ENCODE results near the gene CXXC5. TPM values are rescaled to one million over a fixed set of nuclear protein-coding genes. Genes with fewer than 3 reads are reported as not detected.
"Not testable (repeated sequence)": the region's sequence is repeated elsewhere in the genome, so short reads cannot be mapped to it uniquely, and the experiment has no call there.

CXXC5 gene
- total RNA-seq, 1 donor from 2014 or later: 75.7 TPM

DNA sequence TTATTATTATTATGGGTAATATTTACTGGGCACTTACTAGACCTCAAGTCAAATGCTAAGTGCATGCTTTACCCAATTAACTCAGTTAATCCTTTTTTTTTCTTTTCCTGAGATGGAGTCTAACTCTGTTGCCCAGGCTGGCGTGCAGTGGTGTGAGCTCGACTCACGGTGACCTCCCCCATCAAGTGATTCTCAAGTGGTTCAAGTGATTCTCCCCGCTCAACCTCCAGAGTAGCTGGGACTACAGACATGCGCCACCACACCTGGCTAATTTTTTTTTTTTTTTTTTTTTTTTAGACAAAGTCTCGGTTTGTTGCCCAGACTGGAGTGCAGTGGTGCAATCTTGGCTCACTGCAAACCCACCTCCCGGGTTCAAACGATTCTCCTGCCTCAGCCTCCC, 69.1 kb downstream of the CXXC5 start:
- DNase-seq: no peak
- intact Hi-C loops (cut with micrococcal nuclease): no loop called here
- no peak for ATAC-seq

DNA sequence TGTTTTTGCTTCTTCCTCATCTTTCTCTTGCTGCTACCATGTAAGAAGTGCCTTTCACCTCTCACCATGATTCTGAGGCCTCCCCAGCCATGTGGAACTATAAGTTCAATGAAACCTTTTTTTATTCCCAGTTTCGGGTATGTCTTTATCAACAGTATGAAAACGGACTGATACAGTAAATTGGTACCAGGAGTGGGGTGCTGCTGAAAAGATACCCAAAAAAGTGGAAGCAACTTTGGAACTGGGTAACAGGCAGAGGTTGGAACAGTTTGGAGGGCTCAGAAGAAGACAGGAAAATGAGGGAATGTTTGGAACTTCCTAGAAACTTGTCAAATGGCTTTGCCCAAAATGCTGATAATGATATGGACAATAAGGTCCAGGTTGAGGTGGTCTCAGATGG, 70.3 kb downstream of the CXXC5 start:
- intact Hi-C loops (cut with micrococcal nuclease); DNase-seq; ATAC-seq: not testable (repeated sequence)

DNA sequence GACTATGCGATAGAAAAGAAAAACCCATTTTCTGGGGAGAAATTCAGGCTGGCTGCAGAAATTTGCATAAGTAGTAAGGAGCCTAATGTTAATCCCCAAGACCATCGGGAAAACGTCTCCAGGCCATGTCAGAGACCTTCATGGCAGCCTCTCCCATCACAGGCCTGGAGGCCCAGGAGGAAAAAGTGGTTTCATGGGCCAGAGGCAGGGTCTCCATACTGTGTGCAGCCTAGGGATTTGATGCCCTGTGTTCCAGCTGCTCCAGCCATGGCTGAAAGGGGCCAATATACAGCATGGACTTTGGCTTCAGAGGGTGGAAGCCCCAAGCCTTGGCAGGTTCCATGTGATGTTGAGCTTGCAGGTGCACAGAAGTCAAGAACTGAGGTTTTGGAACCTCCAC, 71.8 kb downstream of the CXXC5 start:
- ATAC-seq; intact Hi-C loops (cut with micrococcal nuclease): not testable (repeated sequence)

DNA sequence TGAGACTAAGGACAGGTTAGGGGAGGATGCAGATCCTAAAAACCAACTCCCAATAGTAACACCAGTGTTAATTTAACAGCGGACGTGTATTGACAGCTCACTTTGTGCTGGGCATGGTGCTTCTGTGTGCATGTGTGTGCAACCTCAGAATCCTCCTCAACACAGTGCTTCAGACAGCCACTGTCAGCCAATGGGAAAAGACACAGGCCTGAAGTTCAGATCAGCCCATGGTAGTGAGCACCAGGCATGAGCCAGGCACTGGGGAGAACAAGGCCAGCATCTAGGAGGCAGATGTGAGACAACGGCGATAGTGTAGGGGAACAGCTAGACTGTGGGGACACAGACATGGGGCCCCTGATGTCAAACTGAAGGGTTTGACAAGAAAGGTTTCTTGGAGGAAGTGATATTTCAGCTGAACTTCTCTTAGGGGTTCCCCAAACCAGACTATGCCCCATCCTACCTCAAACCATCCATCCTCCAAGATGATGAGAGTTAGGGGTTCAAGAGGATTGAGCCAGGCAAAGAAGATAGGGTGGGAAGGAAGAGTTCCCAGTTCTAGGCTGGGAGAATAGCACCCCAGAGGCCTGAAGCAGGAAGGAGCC, 75.9 kb downstream of the CXXC5 start:
- intact Hi-C loops (cut with micrococcal nuclease): no loop called here
- ATAC-seq (no peak), DNase-seq (no peak)

More for the DNA sequence above, 71.8 kb downstream of the CXXC5 start:
- not testable (repeated sequence) for DNase-seq

DNA sequence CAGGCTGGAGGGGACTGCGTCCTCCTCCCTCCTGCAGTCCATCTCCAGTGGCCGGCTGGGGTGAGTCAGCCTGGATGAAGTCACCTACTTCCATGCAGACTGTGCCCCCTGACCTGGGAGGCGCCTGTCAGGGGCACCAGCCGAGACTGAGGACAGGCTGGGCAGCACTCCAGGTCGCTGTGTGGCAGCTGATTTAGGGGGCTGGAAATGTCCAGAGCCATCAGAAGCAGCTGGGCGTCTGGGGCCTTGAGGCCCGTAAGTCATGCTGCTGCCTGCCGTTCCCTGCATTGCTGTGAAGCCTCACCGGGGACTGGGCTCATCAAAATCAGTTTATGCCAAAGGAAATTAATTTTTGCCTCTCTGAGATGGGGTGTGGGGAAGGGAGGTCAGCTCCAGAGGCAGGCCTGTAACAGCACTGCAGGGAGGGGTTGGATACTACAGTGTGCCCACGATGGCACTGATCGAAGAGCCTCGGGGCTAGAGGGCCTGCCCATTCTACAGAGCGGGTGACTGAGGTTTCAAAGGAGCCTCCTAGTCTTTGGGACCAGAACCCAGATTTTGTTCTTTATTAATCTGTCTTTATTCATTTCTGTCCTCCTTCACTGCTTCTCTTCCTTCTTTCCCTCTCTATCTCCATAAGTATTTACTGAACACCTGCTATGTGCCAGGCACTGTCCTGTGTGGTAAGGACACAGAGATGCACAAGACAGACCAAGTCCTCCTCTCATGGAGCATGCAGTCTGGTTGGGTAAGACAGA, 77.1 kb downstream of the CXXC5 start:
- DNase-seq (peak; percentile 60), ATAC-seq (peak; percentile 91)
- intact Hi-C loops (cut with micrococcal nuclease): no loop called here

DNA sequence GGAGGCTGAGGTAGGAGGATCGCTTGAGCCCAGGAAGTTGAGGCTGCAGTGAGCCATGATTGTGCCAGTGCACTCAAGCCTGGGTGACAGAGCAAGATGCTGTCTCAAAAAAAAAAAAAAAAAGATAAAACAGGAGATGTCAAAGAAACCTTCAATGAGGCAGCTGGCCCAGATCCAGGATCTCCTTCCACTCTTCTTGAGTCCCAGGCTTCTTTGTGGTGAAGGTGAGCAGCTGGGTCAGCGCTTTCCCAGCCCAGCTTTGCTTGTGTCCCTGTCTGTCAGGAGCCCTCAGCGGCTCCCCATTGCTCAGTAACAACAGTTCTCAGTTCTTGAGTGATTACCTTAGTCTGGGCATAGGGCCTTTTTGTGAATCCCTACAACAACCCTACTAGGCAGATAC, 78.1 kb downstream of the CXXC5 start:
- intact Hi-C loops (cut with micrococcal nuclease): no loop called here
- DNase-seq (no peak), ATAC-seq (no peak)

DNA sequence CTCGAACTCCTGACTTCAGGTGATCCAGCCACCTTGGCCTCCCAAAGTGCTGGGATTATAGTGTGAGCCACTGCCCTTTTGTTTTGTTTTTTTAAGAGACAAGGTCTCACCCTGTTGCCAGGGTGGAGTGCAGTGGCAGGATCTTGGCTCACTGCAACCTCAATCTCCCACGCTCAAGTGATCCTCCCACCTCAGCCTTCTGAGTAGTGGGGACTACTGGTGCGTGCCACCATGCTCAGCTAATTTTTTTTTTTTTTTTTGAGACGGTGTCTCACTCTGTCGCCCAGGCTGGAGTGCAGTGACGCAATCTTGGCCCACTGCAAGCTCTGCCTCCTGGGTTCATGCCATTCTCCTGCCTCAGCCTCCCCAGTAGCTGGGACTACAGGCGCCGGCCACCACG, 79.5 kb downstream of the CXXC5 start:
- ATAC-seq; intact Hi-C loops (cut with micrococcal nuclease); DNase-seq: not testable (repeated sequence)

DNA sequence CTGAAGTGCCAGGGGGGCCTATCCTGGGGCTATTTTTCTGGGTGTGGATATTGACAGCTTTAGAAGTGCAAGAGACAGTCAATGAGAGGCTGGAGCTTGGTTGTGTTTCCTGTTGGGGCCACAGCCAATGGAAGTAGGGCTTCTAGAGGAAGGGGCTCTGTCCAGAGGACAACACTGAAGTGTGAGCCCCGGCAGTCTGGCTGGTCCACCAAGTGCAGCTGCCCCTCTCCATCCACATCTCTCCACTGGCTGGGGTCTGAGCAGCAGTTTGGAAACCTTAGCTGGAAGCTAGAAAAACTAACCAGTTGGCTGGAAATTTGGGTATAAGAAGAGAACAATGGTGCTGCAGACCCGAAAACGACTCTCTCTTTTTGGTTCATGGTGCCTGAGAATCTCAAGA, 83.1 kb downstream of the CXXC5 start:
- intact Hi-C loops (cut with micrococcal nuclease): no loop called here
- ATAC-seq: no peak
- no peak for DNase-seq

DNA sequence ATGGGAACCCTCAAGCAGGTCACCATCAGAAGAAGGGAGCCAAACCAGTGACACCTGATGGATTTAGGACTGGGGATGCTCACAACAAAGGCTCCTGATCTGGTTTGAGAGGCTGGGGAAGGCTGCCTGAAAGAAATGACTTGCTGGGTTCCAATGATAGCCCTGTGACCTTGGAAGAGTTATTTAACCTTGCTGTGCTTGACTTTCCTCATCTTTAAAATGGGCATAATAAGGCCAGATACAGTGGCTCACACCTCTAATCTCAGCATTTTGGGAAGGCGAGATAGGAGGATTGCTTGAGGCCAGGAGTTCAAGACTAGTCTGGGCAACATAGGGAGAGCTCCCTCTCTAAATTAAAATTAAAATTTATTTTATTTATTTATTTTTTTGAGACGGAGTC, 83.9 kb downstream of the CXXC5 start:
- DNase-seq (no peak), ATAC-seq (no peak)
- intact Hi-C loops (cut with micrococcal nuclease): no loop called here

DNA sequence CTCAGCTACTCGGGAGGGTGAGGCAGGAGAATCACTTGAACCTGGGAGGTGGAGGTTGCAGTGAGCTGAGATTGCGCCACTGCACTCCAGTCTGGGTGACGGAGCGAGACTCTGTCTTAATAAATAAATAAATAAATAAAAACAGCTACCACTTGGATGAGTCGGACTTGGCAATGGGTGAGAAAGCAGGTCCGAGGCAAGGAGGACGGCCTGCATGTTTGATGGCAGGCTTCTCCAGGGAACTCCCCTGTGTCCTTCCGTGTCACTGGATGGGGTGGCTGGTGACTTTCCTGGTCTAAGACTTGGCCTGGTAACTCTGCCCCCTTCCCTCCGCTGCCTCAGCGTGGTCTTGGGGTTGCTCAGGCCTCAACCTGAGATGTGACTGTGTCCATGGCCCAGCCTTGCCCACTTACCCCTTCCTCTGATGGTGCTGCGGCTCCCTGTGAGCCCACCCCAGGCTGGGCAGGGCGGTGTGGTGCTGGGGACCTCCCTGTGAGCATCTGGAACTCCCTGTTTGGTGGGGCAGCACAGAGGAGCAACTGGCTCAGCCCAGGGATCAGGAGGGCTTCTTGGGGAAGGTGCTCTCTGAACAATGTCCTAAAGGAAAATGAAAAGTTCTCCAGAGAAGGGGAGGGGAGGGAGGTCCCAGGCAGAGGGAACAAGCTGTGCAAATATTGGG, 85.0 kb downstream of the CXXC5 start:
- ATAC-seq: no peak

More for the DNA sequence above, 85.0 kb downstream of the CXXC5 start:
- intact Hi-C loops (cut with micrococcal nuclease): no loop called here
- DNase-seq: no peak

Other genes with a start within 250 kb of the CXXC5 start
- gene SPATA24, start 244.3 kb upstream of the CXXC5 start, total RNA-seq: 17.3 TPM
- gene DNAJC18, start 208.8 kb upstream of the CXXC5 start, total RNA-seq: 10.5 TPM
- gene ECSCR, start 185.6 kb upstream of the CXXC5 start, total RNA-seq: 20.6 TPM
- gene SMIM33, start 177.3 kb upstream of the CXXC5 start, total RNA-seq: not detected
- gene STING1, start 165.6 kb upstream of the CXXC5 start, total RNA-seq: 46.3 TPM
- gene UBE2D2, start 87.0 kb upstream of the CXXC5 start, total RNA-seq: 118 TPM
- gene PSD2, start 147.5 kb downstream of the CXXC5 start, total RNA-seq: not detected